Breast epithelium (tissue), 3 donors: ENCODE results near the gene USP24.

ENCODE experiments used
- POLR2A ChIP-seq: fragments of 450-650 bp; IDR thresholded peaks from one replicate; pipeline ENCODE4 v1.6.1; 2016; ENCODE audit warnings: antibody characterized with exemption, mild to moderate bottlenecking, moderate library complexity
- TF ChIP-seq, protein P1 (sequence below), 3 donors: fragments of 450-650 bp; IDR thresholded peaks; one replicate each; pipeline ENCODE4 v1.5.1; 2016 to 2017; ENCODE audit warnings: antibody characterized with exemption in 3 of 3, mild to moderate bottlenecking in 3 of 3, moderate library complexity in 3 of 3

DNA sequence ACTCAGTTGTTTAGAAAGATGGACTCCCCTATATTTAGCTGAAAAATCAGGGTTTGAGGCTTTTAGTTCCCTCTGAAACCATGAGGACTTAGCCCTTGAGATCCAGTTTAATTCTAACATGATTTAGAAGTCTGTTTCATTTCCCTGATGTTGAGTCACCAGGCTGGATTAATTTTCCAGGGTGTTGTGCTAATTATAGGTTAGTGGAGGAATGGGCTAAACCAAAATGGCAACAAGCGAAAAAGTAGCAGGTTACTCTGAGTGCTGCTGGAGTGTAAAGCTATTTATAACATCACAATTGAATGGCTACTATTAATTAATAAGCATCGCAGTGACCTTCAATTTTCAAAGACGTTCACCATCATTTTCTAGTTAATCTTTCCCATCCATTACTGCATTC lies 15.5 kb upstream of the USP24 start:
- TF ChIP-seq, protein P1, sequence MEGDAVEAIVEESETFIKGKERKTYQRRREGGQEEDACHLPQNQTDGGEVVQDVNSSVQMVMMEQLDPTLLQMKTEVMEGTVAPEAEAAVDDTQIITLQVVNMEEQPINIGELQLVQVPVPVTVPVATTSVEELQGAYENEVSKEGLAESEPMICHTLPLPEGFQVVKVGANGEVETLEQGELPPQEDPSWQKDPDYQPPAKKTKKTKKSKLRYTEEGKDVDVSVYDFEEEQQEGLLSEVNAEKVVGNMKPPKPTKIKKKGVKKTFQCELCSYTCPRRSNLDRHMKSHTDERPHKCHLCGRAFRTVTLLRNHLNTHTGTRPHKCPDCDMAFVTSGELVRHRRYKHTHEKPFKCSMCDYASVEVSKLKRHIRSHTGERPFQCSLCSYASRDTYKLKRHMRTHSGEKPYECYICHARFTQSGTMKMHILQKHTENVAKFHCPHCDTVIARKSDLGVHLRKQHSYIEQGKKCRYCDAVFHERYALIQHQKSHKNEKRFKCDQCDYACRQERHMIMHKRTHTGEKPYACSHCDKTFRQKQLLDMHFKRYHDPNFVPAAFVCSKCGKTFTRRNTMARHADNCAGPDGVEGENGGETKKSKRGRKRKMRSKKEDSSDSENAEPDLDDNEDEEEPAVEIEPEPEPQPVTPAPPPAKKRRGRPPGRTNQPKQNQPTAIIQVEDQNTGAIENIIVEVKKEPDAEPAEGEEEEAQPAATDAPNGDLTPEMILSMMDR (IDR thresholded peaks at IDR 0.05): no peak
- TF ChIP-seq POLR2A: no peak
